Tibial nerve (tissue), 4 donors: ENCODE results near the gene DMD. TPM values are rescaled to one million over a fixed set of nuclear protein-coding genes. Genes with fewer than 3 reads are reported as not detected.

ENCODE experiments used
- DNase-seq, 2 donors: peaks; one replicate each; pipeline ENCODE4 v3.0.0-alpha.2; 2019; ENCODE audit warnings: low spot score in 2 of 2
- H3K27ac ChIP-seq, 4 donors: fragments of 200-600 bp; sonication (generic) in 3 of 4; one replicate each; pipeline ENCODE4 v1.5.1; 2017 to 2019; ENCODE audit warnings: mild to moderate bottlenecking in 1 of 4
- H3K27me3 ChIP-seq, 2 donors: fragments of 200-600 bp; sonication (generic) in 1 of 2; one replicate each; pipeline versions ENCODE4 v1.5.1 to v1.6.0; 2017 to 2019
- H3K36me3 ChIP-seq, 3 donors: fragments of 200-600 bp; sonication (generic); one replicate each; pipeline ENCODE4 v1.5.1; 2018 to 2019
- H3K4me1 ChIP-seq, 4 donors: fragments of 200-600 bp; sonication (generic) in 3 of 4; one replicate each; pipeline ENCODE4 v1.5.1; 2017 to 2019
- H3K4me3 ChIP-seq, 4 donors: fragments of 200-600 bp; sonication (generic) in 3 of 4; one replicate each; pipeline ENCODE4 v1.5.1; 2017 to 2019; ENCODE audit warnings: mild to moderate bottlenecking in 1 of 4, moderate library complexity in 1 of 4
- H3K9me3 ChIP-seq, 4 donors: fragments of 200-600 bp; sonication (generic) in 3 of 4; one replicate each; pipeline ENCODE4 v1.5.1; 2017 to 2019
- CTCF ChIP-seq, 5 experiments: fragments of 200-600 bp in 3 of 5; fragments of 450-650 bp in 2 of 5; sonication (generic) in 3 of 5; IDR thresholded peaks; one replicate each; pipeline ENCODE4 v1.5.1; 2016 to 2019; ENCODE audit warnings: antibody characterized with exemption in 5 of 5, mild to moderate bottlenecking in 3 of 5, moderate library complexity in 2 of 5
- EP300 ChIP-seq, 2 donors: sonication (generic); formaldehyde crosslinking; IDR thresholded peaks; one replicate each; pipeline ENCODE4 v1.6.1; 2017; ENCODE audit warnings: antibody characterized with exemption in 2 of 2, mild to moderate bottlenecking in 1 of 2
- POLR2A ChIP-seq, 2 donors: fragments of 450-650 bp; IDR thresholded peaks; one replicate each; pipeline ENCODE4 v1.6.1; 2017; ENCODE audit warnings: antibody characterized with exemption in 2 of 2, mild to moderate bottlenecking in 2 of 2, moderate library complexity in 2 of 2
- WGBS, 2 donors: methylation state at CpG; one replicate each; pipeline ENCODE4 v1.1.5; 2018; 5-methylcytosine and 5-hydroxymethylcytosine counted together
- total RNA-seq, 4 donors: library from RNA; depleted of rRNA; stranded (reverse); fragments of >200 nt; gene quantifications; one replicate each; pipeline ENCODE4 v1.1.0, GENCODE V29; 2016

The DMD gene
- total RNA-seq, 4 donors from 2014 or later, result 156 to 345 (median 245) TPM

GRCh38 chrX:31228415-31228832 lies 1982.9 kb downstream of the DMD start:
- DNase-seq, result peak in 1 of 2 donors; percentile 8
- H3K27ac ChIP-seq, result peak overlapping the region in 1 of 4 donors; percentile 11
- no peaks in the 10 kb centered on the region for H3K9me3 ChIP-seq
- TF ChIP-seq POLR2A (IDR thresholded peaks at IDR 0.05) (no peak), EP300 (IDR thresholded peaks at IDR 0.05) (no peak), CTCF (IDR thresholded peaks at IDR 0.05) (no peak)
- H3K4me3 ChIP-seq, result no peak overlapping the region
- WGBS, 2 donors, result 37 to 49% methylated on average over 6 of the region's 6 CpGs
- H3K27me3 ChIP-seq, result no peaks in the 10 kb centered on the region
- H3K36me3 ChIP-seq, result no peaks in the 10 kb centered on the region
- peaks cover 0 to 8% (median 0%) of the 10 kb centered on the region in 4 donors for H3K4me1 ChIP-seq

- DNase-seq, result no peak
- TF ChIP-seq POLR2A (IDR thresholded peaks at IDR 0.05) (no peak), EP300 (IDR thresholded peaks at IDR 0.05) (no peak), CTCF (IDR thresholded peaks at IDR 0.05) (no peak)
- Histone ChIP-seq H3K9me3 (no peaks in the 10 kb centered on the region), H3K27me3 (no peaks in the 10 kb centered on the region), H3K4me3 (no peak overlapping the region), H3K27ac (no peak overlapping the region), H3K4me1 (peaks cover 0 to 12% (median 0%) of the 10 kb centered on the region in 4 donors), H3K36me3 (no peaks in the 10 kb centered on the region)
- WGBS, 2 donors, result 43 to 88% methylated on average over 2 of the region's 2 CpGs
These were observed 1984.1 kb downstream of the DMD start for GRCh38 chrX:31227250-31227649.

- H3K36me3 ChIP-seq, result no peaks in the 10 kb centered on the region
- 44 to 98% methylated on average over 2 of the region's 2 CpGs for WGBS, 2 donors
- no peak overlapping the region for H3K4me3 ChIP-seq
- no peaks in the 10 kb centered on the region for H3K27me3 ChIP-seq
- TF ChIP-seq EP300 (IDR thresholded peaks at IDR 0.05) (no peak), CTCF (IDR thresholded peaks at IDR 0.05) (no peak), POLR2A (IDR thresholded peaks at IDR 0.05) (no peak)
- H3K27ac ChIP-seq, result no peak overlapping the region
- no peaks in the 10 kb centered on the region for H3K9me3 ChIP-seq
- peaks cover 0 to 23% (median 0%) of the 10 kb centered on the region in 4 donors for H3K4me1 ChIP-seq
- DNase-seq, result no peak
These were observed 1985.5 kb downstream of the DMD start for GRCh38 chrX:31225819-31226218.

DNA sequence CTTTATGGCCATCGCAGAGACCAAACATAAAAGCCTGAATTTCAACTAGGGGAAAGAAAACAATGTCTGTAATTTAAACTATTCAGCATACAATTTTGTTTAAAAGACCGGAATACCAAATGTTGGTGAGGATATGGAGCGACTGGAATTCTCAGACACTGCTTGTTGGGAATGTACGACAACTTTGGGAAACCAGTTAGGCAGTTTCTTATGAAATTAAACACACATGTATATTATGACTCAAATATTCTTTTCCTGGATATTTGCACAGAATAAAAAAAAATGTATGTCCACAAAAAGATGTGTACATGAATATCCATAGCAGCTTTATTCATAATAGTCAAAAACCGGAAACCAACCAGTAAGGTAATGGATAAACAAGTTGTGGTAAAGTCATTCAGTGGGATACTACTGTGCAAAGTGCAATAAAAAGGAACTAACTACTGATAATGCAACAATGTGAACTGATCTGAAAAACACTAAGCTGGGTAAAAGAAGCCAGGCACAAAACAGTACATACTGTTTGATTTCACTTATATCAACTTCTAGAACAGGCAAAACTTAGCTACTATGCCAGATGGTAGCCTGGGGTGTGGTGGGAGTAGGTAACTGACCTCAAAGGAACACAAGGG lies 1986.9 kb downstream of the DMD start:
- Histone ChIP-seq H3K27ac (no peak overlapping the region), H3K4me3 (no peak overlapping the region), H3K27me3 (no peaks in the 10 kb centered on the region), H3K36me3 (no peaks in the 10 kb centered on the region), H3K9me3 (no peaks in the 10 kb centered on the region), H3K4me1 (peaks cover 0 to 27% (median 0%) of the 10 kb centered on the region in 4 donors)
- TF ChIP-seq POLR2A (IDR thresholded peaks at IDR 0.05), result no peak
- 65 to 76% methylated on average over 5 of the region's 5 CpGs for WGBS, 2 donors
- no peak for DNase-seq

- Histone ChIP-seq H3K4me1 (peaks cover 0 to 27% (median 0%) of the 10 kb centered on the region in 4 donors), H3K27me3 (no peaks in the 10 kb centered on the region), H3K9me3 (no peaks in the 10 kb centered on the region), H3K4me3 (no peak overlapping the region), H3K27ac (peak overlapping the region in 1 of 4 donors; percentile 1), H3K36me3 (no peaks in the 10 kb centered on the region)
- WGBS, 2 donors, result 76 to 78% methylated on average over 3 of the region's 3 CpGs
- no peak for TF ChIP-seq POLR2A (IDR thresholded peaks at IDR 0.05)
- no peak for TF ChIP-seq EP300 (IDR thresholded peaks at IDR 0.05)
- no peak for TF ChIP-seq CTCF (IDR thresholded peaks at IDR 0.05)
- DNase-seq, result no peak
These were observed 1987.5 kb downstream of the DMD start for GRCh38 chrX:31223817-31224216.
